ELR (cell line): ENCODE measurements around the gene NODAL.

Experiments used
- DNase-seq: peaks from one replicate; pipeline ENCODE4 v3.0.0-alpha.2; 2015; ENCODE audit warnings: low read depth

NODAL gene

GRCh38 chr10:70462349-70462984, 21.0 kb upstream of the NODAL start:
- no peak for DNase-seq

DNA sequence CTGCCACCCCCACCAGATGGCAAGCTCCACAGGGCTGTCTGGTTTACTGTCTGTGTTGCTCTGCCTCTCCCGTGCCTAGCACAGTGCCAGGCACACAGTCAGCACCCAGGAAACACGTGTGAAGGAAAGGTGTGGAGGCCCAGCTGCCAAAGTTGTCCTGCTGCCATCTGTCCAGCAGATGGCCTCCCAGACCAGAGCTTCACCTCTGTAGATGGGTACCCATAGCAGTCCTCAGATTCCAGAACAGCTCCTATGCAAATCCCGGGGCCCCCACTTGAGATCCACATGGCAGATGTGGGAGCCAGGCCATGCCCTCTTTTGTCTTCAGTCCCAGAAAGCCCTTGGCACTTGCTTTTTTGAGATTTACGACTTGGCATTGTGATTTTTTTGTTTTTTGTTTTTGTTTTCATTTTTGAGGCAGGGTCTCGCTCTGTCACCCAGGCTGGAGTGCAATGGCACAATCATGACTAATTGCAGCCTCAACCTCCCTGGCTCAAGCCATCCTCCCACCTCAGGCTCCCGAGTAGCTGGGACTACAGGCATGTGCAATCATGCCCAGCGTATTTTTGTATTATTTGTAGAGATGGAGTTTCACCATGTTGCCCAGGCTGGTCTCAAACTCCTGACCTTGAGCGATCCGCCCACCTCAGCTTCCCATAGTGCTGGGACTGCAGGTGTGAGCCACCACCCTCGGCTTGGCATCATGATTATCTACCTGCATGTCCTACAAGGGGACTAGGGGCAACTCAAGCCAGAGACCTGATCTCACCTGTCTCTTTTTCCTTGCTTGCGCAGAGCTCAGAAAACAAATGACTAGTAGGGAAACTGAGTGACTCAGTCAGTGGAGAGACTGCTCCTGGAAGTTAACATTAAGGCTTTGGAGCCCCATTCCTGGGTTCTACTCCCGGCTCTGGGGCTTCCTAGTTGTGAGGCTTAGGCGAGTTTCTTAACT, 20.2 kb upstream of the NODAL start:
- DNase-seq = peak; percentile 73

- DNase-seq = no peak
Measured at GRCh38 chr10:70459774-70460490, 18.5 kb upstream of the NODAL start.

DNA sequence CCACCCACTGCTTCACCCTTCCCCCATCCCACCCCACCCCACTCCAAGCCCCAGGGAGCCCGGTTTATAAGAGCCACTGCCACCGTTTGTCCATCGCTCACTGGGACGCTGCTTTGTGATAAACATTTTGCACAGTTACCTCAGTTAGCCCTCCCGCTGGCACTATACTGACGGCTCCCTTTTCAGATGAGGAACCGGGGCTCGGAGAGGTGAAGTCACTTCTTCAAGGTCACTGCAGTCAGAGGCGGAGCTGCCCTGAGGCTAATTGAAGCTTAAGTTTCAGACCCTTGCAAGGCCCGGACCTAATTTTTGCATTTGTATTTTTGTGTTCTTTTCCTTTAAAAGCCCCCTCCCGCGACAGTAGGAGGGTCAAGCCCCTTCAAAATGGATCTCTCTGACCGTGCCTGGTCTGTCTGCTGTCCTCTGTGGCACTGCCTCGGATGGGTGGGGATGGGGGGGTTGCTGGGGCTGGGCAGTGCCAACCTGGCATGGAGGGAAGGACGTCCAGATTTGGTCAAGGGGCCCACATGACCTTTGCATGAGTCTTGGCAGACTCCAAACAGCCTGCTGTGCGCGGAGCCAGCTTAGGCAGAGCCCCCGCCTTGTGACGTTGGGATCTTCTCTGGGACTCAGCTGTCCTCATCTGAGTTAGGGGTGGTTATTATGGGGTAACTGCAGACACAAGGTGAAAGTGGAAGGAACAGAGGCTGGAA, 17.7 kb upstream of the NODAL start:
- DNase-seq = no peak

DNA sequence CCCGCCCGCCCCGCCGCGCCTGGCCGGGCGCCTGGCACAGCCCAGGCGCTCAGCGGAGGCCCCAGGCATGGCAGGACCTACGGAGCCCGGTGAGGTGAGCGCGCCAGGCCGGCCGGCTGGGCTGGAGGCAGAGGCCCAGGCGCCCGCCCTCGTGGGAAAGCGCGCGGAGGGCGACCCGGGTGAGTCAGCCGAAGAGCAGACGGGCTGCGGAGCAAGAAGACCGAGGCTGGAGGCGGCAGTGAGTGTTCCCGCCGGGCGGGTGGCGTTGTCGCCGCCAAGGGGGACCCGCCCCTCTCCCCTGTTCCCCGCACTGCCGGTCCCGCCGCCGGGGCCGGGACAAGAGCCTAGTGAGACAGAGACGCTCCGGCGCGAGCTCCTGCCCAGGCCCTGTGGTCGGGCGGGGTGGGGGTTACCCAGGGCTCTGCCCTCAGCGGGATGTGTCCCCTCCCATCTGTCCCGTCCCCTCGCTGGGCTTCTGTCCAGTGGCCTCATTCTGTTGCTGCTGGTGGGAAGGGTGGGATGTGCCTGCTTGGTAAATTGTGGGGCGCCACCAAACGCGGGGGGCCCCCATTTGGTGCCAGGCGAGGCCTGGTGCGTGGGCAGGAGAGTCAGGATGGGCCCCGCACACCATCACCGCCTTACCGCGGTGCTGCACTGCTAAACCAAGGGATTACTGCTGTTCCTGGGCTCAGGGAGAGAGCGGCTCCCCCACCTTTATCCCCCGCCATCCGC, 17.0 kb upstream of the NODAL start:
- DNase-seq = peak; percentile 82

DNA sequence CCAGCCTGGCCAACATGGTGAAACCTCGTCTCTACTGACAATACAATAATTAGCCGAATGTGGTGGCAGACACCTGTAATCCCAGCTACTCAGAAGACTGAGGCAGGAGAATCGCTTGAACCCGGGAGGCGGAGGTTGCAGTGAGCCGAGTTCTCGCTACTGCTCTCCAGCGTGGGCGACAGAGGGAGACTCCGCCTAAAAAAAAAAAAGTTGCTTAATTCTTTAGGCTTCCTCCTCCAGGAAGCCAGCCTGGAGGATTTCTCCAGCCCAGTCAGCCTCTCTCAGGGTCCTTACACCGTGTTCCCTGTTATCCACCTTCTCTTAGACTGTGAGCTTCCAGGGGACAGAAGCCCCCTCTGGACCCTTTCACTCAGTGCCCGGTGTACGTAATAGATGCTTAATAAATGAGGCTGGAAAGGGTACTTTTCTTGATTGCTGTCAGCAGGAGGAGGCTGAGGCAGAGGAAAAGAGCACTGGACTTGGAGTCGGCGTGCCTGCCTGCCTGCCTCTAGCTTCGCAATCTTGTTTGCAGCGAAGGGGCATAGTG, 16.4 kb upstream of the NODAL start:
- no peak for DNase-seq

DNA sequence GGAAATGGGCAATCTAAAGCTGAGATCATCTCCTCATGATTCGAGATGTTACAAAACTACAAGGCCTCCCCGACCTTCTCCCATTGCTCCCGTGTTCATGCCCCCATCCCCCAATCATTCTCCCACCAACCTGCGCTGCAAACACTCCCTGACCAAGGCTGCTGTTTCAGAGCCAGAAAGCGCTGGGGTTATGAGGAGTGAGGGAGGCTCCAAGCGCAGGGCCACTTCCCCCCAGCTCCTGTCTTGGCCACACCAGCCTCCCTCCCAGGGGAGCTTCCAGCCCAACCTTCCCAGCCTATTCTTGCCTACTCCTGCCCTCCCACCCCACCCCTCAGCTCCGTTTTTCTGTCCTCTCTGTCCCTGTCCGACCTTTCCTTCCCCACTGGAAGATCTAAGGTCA, 14.7 kb upstream of the NODAL start:
- DNase-seq = no peak

DNA sequence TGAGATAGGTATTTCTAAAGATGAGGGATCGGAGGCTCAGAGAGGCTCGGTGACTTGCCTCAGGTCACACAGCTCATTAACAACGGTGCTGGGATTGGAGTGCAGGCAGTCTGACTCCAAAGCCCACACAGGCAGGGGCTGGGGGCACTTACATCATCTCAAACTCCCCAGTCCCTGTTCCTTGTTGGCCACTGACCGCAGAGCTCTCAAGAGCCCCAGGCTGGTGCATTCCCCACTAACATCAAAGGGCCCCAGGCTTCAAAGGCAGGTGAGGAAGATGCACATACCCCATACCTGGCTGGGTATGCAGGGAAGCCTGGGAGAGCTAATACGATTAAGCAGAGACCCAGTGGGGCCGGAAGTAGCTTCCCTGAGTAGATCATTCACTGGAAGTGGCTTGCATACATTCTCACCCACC, 13.7 kb upstream of the NODAL start:
- DNase-seq = no peak

DNA sequence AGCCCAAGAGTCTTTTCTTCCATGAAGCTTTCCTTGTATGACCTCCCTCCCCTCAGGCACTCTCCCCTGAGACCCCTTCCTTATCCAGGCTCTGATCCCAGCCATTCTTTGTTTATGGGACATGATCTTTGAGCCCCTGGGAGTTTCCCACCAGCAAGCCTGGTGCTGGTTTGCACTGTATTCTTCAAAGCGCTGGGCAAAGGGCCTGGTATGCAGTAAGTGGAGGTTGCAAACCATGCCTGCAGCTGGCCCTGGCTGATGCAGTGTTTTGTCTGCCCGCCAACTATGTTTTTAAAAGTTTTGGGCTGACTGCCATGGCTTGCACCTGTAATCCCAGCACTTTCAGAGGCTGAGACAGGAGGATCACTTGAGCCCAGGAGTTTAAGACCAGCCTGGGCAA, 6.8 kb upstream of the NODAL start:
- DNase-seq = no peak

GRCh38 chr10:70445718-70446657, 4.5 kb upstream of the NODAL start:
- no peak for DNase-seq

DNA sequence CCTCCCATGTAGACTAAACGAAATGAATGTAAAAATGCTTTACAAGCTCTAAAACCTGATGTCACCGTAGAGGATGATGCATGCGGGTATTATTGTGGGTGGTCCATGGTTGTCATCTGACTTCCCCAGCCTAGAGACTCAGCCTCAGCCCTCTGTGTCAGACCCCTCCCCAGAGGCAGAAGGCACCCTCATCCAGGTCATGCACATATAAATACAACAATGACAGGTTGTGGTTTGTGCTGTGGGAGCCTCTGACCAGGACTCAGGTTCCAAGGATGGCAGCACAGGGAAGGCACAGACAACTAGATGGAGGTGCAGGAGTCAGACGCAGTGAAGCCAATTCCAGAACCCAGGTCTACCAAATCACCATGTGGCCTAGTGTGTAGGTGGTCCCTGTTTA, 3.3 kb upstream of the NODAL start:
- no peak for DNase-seq

DNA sequence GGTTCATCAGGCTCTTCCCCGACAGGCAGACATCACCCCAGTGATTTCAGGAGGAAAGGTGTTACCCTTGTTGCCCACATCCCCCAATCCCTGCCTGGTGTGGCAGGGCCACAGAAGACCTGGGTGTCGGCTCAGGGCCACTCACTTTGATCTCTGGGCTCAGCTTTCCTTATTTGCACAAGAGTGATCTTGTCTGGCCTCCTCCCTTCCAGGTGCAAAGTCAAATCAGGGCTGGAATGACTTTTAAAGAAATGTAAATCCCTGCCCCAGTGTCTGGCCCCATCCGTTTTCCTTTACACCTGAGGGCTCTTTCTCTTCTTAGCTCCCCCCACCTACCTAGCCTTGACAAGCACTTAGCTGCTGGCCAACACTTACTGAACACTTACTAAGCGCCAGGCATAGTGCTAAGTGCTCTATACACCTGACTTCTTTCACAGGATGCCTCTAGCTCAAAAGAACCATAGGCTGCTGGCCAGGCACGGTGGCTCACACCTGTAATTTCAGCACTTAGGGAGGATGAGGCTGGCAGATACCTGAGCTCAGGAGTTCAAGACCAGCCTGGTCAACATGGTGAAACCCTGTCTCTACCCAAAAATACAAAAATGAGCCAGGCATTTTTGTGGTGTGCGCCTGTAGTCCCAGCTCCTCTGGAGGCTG, 979 bp upstream of the NODAL start:
- DNase-seq = no peak

DNA sequence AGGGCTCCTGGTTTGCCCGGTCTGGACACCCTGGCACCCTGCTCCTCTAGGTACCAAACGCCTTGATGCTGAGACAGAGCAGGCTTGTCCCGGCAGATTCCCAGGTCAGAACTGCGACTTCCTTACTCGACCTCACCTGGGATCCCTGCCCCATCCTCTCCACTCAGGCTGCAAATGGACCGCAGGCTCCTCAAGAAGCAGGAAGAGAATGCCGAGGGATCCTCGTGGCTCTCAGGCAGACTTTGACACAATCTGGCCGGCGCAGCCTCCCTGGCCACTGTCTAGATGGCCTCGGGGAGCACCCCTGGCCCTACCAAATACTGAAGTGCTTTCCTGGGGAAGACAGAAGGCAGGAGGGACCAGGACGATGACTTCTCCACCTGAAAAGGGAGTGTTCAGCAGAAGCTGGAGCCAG, 421 bp upstream of the NODAL start:
- DNase-seq = no peak

GRCh38 chr10:70440296-70441160, 953 bp downstream of the NODAL start:
- DNase-seq = no peak

DNA sequence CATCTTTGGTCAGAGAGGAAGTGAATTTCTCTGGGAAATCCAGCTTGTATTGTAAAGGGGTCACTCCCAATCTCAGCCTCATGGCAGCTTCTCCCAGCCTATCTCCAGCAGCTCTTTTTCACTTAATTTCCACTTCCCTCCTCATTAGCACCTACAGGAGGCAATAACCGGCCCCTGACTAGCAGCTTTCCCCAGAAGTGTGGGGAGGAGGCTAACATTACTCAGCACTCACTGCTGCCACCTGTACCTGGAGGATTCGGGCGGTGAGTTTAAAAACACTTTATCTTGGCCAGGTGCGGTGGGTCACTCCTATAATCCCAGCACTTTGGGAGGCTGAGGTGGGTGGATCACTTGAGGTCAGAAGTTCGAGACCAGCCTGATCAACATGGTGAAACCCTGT, 3.8 kb downstream of the NODAL start:
- DNase-seq = no peak

- no peak for DNase-seq
Measured at GRCh38 chr10:70435241-70436085, 6.0 kb downstream of the NODAL start.

DNA sequence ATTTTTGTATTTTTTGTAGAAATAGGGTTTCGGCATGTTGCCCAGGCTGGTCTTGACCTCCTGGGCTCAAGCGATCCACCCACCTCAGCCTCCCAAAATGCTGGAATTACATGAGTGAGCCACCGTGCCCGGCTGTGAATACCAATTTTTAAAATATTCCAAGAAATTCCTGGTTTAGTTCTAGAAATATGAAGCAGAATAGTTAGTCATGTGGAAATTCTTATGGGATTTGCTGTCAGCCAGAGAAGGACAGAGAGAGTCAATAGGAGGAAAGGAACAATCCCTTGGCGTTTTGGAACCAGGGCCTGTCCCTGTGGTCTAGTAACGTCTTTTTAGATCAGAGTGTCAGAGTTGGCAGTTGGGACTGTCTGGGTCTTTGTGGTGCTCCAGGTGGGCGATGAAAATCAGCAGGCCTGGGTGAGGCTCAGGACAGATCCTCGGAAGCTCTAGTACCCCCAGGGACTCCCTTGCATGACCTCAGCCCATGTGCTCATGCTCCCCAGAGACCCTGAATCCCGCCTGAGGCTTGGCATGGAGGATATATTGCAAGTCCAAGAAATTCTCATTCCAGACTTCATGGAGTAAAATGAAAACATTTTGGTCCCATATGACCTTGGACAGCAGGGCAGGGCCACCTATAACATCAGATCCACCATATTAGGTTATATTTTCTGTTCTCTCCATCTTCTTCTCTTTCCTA, 7.8 kb downstream of the NODAL start:
- peak; percentile 22 for DNase-seq
